ENCODE data around the gene TTC21A.

Gene TTC21A

DNA sequence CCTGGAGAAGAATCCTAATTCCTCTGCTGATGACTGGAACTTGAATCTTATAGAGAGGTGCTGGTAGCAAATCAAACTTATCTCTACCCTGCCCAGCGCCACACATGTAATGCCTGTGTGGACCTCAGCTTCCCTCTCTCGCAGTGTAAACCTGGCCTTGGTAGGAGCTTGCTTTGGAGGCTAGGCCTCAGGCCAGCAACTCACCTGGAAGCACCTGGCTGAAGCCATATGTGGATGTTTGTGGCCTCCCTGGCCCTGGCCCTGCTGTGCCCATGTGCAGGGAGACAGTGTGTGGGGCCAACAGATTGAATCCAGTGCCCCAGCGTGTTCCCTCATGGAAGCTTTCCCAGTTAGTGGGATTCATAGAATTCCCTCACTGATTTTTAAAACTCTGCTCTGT lies 8.4 kb downstream of the TTC21A start:
- DNase-seq (ENCODE audit: low spot score): no peak

DNA sequence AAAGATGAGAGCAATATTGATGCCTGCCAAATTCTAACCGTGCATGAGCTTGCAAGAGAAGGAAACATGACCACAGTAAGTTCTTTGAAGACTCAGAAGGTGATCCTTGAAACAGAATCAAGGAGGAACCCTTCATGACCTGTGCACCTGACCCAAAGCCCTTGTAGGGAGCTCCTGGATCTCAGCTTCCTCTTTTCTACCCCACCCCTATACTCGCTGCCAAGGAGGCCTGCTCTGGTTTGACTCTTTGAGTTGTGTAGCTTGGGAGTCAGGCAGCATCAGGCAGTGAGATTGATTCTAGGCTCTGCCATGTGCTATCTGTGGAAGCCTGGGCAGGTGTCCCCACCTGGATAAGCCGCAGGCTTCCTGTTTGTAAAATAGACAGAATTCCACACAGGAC lies 10.6 kb downstream of the TTC21A start:
- no peak for DNase-seq (ENCODE audit: low spot score)

DNA sequence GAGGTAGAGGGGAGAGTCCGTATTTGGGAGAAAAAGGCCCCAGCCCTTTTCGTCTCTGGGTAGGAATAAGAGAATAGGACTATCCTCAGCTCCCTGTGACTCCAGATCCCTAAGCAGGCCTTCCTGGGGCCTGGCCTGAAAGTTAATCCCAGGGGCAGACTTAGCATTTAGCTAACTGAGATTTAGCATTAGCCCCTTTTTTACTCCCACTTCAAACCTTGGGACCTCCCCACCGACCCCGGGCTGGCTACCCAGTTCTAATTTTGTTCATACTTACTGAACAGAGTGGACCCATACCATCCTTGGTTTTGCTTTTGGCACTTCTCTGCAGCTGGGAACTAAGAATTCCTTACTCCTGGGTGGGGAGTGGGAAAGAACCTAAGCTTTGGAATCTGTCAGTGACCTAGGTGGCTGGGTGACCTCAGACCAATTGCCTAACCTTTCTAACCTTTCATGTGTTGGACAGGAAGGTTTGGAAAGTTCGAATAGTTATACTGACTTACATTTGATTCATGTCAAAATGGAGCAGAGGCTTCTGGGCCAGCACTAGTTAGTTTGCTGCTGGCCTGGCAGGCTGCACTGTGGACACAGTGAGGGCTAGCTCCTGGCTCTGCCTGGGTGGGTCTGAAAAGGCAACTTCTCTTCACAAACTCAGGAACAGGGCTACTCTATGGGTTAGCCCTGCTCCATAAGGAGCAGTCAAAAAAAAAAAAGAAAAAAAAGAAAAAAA lies 11.6 kb downstream of the TTC21A start:
- DNase-seq (ENCODE audit: low spot score): no peak

DNA sequence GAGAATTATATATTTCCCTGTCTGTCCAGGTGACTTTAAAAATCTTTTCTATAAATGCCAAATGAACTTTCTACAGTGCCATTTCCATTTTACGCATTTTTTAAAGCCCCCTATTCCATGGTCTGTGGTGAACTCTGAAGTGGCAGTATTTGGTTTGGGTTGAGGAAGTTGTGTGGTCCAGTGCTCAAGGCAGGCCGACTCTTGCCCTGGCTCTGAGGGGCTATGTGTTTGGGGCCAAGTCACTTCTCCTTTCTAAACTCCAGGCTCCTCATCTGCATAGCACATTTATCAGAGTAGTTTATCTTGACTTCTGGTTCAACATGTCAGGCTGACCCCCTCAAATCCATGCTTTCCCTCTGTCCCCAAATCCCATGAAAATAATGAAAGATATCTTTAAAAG lies 14.1 kb downstream of the TTC21A start:
- no peak for DNase-seq (ENCODE audit: low spot score)

DNA sequence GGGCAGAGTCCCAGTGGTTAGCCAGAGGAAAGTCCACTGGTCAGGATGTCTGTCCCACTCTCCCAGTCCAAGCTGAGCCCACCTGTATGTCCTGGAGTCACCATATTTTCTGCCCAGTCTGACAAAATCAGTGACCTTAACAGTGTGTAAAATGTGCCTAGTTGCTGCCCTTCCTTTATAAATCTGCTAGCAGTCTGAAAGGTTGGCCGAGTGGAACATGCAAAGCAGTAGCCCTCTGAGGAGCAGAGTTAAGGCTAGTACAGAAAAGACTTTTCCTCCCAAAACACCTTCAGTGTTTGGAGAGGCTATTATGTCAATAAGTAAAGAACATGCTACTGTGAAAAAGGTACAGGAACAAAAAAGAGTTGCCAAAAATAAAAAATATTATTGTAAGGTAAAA lies 15.3 kb downstream of the TTC21A start:
- no peak for DNase-seq (ENCODE audit: low spot score)

DNA sequence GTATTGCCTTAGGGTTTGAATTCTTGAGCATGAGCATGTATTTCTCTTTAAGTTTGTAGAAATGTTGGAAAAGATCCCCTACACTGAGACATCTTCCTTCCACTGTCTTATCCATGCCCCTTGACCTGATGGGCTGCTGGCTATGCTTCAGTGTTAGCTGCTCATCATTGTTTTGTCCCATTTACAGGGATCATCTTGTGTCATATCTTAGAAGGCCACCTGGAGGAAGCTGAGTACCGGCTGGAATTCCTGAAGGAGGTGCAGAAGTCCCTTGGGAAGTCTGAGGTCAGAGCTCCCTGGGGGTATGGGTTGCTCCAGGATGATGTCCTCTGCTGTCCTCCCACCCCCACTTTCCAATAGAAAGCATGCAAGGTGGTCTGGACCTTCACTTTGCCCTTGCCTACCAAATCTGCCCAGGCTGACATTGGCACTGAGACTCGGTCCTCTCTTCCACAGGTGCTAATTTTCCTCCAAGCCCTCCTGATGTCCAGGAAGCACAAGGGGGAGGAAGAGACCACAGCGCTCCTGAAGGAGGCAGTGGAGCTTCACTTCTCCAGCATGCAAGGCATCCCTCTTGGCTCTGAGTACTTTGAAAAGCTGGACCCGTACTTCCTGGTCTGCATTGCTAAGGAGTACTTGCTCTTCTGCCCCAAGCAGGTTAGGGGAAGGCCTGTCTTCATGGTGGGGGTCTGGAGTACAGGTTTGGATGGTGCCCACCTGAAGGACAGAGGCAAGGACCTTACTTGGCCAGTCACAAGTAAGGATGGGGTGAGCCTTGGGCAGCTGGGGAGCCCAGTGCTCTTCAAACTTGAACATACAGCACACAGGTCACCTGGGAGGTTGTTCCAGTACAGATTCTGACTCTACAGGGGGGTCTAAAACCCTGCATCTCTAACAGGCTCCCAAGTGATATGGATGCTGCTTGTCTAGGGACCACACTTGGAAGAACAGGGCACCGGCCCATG lies 17.7 kb downstream of the TTC21A start:
- no peak for DNase-seq (ENCODE audit: low spot score)

DNA sequence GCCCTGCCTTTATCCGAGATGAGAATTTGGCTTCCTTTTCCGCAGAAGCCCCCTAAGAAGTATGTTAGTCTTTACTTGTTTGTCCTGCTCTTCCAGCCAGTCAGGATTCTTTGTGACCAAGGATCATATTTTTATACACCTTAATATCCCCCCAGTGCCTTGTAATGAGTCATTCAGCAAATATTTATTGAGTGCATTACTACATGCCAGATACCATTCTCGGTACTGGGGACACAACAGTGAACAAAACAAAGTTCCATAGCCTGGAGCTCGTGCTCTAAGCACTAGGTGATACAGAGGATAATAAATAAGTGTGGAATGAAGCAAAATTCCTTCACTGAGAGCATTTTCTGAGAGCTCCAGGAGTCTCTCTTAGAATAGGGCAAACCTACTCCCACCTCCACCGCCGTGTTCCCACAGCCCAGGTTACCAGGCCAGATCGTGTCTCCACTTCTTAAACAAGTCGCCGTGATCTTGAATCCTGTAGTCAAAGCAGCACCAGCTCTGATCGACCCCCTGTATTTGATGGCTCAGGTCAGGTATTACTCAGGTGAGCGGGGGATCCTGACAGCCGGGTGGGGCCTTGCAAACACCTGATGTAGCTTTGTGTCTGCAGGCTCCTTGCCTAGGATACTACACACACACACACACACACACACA lies 18.5 kb downstream of the TTC21A start:
- DNase-seq (ENCODE audit: low spot score): no peak

DNA sequence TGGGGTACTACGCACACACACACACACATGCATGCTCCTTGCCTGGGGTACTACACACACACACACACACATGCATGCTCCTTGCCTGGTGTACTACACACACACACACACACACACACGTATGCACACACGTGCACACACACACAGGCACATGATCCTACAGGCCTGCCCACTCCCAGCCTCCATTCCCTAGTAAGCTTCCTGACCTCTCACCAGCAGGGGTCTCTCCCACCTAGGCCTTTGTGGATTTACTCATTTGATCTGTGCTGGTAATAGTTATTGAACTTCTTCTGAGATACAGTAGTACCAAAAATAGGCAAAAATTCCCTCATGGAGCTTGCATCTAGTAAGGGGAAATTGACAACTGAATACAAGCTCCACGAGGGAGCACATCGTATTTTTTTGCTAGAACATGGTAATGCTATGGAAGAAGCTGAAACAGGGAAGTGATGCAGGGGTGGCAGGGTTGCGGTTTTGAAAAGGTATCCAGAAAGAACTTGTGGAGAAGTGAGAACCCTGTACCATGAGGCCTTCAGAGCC lies 19.1 kb downstream of the TTC21A start:
- peak; percentile 52 for DNase-seq (ENCODE audit: low spot score)

DNA sequence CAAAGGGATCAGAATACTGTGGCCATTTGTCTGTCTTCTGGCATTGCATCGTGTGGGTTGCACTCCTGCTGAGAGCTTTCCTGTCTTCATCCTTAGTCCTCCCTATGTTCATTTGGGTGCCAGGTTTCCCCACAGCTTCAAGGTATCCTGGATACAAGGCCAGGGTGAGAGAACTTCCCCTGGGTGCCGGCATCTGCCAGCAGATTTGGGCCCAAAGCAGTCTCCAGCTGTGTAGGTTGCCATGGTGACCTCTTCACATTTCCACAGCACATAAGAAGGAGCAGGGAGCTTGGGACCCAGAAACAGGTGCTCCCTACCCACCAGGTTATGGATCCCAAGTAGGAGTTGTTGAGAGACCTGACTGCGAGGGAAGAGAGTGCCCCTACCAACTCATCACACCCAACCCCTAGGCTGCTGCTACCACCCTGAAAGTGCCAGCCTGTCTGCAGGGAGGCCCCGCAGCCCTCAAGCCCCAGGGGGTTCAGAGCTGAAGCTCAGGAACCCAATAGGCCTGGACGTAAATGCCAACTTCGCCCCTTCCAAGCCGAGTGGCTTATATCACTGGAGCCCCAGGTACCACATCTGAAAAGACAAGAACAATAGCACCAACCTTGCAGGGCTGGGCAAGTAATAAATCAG lies 19.9 kb downstream of the TTC21A start:
- no peak for DNase-seq (ENCODE audit: low spot score)

DNA sequence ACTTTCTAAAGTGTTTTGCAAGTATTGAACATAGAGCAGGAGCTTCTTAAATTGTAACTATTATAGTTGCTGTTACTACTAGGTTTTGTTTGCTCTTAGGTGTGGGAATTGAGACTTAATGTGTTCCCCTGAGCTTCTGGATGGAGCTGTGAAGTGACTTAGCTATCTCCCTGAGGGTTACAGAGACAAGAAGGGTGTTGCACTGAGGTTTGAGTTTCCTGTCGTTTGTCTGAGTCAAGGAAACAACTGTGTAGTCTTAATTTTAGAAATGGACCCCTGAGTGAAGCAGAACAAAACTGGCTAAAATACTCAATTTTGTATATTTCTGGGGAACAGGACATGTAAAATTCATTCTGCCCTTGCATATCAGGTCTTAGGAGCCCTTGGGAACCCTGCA lies 20.4 kb downstream of the TTC21A start:
- no peak for DNase-seq (ENCODE audit: low spot score)

DNA sequence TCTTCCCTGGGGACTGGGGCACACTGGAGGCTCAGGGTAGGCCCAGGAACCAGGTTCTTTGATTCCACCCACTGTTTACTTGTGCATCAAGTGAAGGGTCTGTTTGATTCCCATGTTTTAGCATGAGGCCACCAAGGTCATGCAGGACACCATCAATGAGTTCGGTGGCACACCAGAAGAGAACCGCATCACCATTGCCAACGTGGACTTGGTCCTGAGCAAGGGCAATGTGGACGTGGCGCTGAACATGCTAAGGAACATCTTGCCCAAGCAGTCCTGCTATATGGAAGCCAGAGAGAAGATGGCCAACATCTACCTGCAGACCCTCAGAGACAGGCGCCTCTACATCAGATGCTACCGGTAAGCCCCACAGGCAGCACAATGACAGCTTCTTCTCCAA lies 21.5 kb downstream of the TTC21A start:
- no peak for DNase-seq (ENCODE audit: low spot score)

DNA sequence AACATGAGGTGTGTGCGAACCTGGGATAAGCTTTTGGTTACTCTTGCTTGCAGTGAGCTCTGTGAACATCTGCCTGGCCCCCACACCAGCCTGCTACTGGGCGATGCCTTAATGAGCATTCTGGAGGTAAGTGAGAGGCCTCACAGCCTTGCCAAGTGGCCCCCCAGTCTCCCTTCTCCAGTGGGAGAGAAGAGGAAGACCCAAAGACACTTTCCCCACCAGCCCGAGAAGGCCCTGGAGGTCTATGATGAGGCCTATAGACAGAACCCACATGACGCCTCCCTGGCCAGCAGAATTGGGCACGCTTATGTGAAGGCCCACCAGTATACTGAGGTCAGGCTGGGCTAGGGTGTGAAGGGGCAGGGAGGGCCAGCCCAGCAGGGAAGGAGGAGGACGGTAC lies 22.5 kb downstream of the TTC21A start:
- no peak for DNase-seq (ENCODE audit: low spot score)

DNA sequence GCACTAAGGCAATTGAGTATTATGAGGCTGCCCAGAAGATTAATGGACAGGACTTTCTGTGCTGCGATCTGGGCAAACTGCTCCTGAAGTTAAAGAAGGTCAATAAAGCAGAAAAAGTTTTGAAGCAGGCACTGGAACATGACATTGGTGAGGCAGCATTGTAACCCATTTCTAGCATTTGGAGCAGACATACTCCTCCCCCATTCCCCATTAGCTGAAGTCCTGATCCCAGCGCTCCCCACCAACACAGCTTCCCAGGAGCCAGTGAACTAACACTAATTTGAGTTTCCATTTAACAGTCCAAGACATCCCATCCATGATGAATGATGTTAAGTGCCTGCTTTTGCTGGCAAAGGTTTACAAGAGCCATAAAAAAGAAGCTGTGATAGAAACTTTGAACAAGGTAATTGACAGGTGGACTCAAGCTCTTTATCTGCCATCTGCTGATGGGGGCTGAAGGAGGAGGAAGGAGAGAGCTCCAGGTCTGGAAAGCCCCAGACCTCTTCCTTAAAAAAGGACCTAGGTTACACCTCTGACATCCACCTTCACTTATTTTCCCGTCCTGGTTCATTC lies 23.3 kb downstream of the TTC21A start:
- DNase-seq (ENCODE audit: low spot score): no peak

DNA sequence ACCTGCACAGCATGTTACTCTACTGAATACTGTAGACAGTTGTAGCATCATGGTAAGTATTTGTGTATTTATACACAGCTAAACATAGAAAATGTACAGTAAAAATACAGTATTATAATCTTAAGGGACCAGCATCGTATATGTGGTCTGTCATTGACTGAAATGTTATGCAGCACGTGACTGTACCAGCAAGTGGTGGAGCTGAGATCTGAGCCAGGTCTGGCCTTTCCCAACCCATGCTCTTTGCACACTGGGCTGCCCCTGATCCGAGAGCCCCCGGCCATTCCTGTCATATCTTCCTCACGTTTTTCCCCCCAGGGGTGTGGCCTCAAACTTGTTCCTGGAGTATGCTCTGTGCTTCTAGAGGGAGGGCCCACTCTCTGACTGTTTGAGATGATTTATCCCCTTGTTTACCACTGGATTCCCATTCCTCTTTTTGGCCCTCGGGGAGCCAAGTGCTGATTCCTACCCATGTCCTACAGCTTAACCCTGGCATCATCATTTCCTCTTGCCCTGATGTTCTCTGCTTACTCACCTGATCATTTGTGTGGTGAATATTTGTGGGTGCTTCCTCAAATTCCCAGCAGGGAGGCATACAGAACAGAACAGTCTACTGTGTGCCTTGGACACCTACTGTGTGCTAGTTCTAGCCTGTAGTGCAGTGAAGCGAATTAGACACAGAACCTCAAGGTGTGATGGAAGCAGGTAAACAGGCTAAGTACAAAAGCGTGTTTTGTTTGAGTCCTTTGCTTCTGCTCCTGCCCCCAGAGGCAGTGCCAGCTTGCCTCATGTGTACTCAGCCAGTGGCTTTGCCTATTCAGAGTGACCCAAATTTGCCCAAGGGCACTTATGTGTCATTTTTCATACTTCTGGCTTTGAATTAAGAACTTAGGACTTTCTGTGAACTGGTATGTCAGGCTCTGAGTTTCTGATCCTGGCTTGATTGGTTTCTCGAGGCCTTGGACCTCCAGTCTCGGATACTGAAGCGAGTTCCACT lies 24.9 kb downstream of the TTC21A start:
- no peak for DNase-seq (ENCODE audit: low spot score)

DNA sequence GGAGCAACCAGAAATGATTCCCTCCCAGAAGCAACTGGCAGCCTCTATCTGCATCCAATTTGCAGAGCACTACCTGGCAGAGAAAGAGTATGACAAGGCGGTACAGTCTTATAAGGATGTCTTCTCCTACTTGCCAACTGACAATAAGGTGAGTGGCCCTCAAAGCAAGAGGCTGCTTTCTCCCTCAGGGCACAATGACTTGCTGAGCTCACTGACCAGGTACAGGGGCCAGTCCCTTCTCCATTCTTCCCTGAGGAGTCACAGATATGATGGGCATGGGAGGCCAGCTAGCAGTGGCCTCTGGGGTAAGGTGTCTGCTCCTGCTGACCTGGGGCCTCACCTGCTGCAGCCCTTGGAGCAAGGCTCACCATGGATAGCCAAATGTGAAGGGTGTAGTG lies 25.6 kb downstream of the TTC21A start:
- no peak for DNase-seq (ENCODE audit: low spot score)

DNA sequence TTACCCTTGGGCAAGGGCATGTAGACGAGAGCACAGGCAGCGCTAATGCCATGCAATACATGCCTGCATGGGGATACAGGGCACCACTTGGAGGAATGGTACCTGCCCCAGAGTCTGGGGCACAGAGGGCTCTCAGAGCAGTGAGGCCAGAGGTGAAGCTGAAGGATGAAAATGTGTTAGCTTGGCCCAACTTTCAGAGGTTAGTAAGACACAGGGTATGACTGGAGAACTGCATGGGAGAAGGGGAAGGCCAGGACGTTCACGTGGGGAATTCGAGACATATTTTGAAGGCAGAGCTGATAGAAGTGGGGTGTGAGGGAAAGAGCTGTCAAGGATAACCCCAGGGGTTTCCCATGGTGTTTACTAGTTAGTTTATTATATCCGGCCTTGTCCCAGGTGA lies 26.3 kb downstream of the TTC21A start:
- no peak for DNase-seq (ENCODE audit: low spot score)

DNA sequence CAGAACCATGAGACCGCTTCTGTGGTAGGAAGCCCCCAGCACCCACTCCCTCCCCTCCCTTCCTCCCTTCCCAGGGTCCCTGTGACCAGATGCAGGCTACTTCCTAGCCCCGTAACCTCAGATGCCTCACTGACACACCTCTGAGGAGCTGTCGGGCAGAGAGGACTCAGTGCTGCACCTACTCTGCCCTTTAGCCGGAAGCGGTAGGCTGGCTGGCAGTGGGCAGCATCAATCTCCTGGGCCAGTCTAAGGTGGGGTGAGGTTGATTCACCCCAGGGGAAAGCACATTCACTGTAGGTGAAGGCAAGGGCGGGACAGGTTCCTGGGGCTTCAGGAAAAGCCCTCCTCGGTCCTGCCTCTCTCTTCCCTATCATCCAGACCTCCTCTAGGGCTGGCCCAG lies 26.8 kb downstream of the TTC21A start:
- DNase-seq (ENCODE audit: low spot score): no peak

DNA sequence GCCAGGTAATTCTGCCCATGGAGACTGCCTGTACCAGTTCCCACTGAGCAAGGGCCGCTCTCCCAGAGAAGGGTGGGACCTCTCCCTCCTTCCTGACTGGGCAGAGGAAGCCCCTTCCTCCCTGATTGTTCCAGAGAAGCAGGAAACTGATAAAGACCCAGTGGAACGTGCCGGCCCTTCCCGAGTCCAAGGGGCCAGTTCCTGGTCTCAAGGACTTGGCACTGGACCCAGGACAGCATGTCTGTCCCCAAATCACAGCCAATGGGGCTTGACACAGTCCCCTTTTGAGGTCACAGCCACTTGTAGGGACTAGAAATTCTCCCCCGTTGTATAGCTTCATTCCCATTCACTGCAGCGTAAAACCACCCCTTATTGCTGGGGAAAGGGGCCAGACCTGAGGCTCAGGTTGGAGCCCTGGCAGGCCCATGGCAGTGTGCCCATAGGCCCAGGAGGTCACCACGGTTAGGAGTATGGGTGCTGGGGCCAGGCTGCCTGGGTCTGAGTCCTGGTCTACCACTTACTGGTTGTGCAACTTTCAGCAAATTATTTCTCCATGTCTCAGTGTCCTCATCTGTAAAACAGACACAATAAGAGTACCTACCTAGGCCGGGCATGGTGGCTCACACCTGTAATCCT lies 27.8 kb downstream of the TTC21A start:
- no peak for DNase-seq (ENCODE audit: low spot score)

DNA sequence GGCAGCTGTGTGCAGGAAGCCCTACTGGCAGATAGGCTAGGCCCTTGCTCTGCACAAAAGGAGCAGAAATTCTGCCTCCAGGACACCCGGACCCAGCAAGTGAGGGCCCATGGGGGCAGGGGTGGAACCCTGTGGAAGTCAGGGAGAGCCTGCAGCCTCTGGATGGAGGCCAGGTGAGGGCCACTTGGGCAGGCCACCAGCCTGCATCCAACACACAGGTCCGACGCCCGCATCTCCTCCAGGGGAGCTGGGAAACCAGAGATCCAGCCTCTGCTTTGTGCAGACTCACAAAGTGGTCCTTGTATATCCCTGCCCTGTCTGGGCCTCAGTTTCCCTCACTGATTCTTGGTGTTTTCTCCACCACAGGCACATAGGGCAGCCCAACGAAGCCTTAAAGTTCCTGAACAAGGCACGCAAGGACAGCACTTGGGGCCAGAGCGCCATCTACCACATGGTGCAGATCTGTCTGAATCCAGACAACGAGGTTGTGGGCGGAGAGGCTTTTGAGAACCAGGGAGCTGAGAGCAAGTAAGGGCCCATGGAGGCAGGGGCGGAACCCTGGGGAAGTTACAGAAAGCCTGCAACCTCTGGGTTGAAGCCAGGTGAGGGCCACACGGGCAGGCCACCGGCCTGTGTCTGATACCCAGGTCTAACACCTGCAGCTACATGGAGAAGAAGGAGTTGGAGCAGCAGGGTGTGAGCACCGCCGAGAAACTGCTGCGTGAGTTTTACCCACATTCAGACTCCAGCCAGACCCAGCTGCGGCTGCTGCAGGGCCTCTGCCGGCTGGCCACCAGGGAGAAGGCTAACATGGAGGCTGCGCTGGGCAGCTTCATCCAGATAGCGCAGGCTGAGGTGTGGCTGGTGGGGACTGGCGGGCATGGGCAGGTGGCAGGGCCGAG lies 29.3 kb downstream of the TTC21A start:
- DNase-seq (ENCODE audit: low spot score): no peak
